WTC11 (cell line): Measurements from ENCODE around the gene CCL13.

Experiments
- CREB1 ChIP-seq: sonication (generic); formaldehyde crosslinking; IDR thresholded peaks from 2 replicates; pipeline ENCODE4 v1.8.0; 2023; ENCODE audit warnings: mild to moderate bottlenecking, missing genetic modification reagents
- ESRRA ChIP-seq: sonication (generic); formaldehyde crosslinking; IDR thresholded peaks from 2 replicates; pipeline ENCODE4 v1.8.1; 2022; ENCODE audit warnings: mild to moderate bottlenecking, missing genetic modification reagents, borderline replicate concordance
- IRF2 ChIP-seq: sonication (generic); formaldehyde crosslinking; IDR thresholded peaks from 2 replicates; pipeline ENCODE4 v1.8.0; 2022; ENCODE audit warnings: low read depth, missing genetic modification reagents, borderline replicate concordance
- RELA ChIP-seq: sonication (generic); formaldehyde crosslinking; IDR thresholded peaks from 2 replicates; pipeline ENCODE4 v1.8.1; 2022; ENCODE audit warnings: missing genetic modification reagents, mild to moderate bottlenecking, borderline replicate concordance
- SMAD3 ChIP-seq: sonication (generic); formaldehyde crosslinking; IDR thresholded peaks from 2 replicates; pipeline ENCODE4 v1.8.0; 2022; ENCODE audit warnings: missing genetic modification reagents, mild to moderate bottlenecking, borderline replicate concordance
- SP1 ChIP-seq: sonication (generic); formaldehyde crosslinking; conservative IDR thresholded peaks from 2 replicates; pipeline ENCODE4 v1.8.1; 2022; ENCODE audit warnings: missing genetic modification reagents
- TEAD4 ChIP-seq: sonication (generic); formaldehyde crosslinking; IDR thresholded peaks from 2 replicates; pipeline ENCODE4 v1.8.0; 2022; ENCODE audit warnings: mild to moderate bottlenecking, missing genetic modification reagents
- USF2 ChIP-seq: sonication (generic); formaldehyde crosslinking; IDR thresholded peaks from 2 replicates; pipeline ENCODE4 v1.8.1; 2023; ENCODE audit warnings: mild to moderate bottlenecking, missing genetic modification reagents, moderate library complexity
- ZBTB21 ChIP-seq: sonication (generic); formaldehyde crosslinking; IDR thresholded peaks from 2 replicates; pipeline ENCODE4 v1.8.1; 2023; ENCODE audit warnings: mild to moderate bottlenecking, missing genetic modification reagents, borderline replicate concordance
- ZNF232 ChIP-seq: sonication (generic); formaldehyde crosslinking; IDR thresholded peaks from 2 replicates; pipeline ENCODE4 v1.8.0; 2022; ENCODE audit warnings: mild to moderate bottlenecking, missing genetic modification reagents
- ZNF396 ChIP-seq: fragments of 250-450 bp; sonication (Bioruptor Pico); IDR thresholded peaks from 2 replicates; pipeline ENCODE4 v1.8.0; 2021; ENCODE audit warnings: mild to moderate bottlenecking, moderate library complexity, borderline replicate concordance
- ZNF416 ChIP-seq: fragments of 250-450 bp; sonication (Bioruptor Pico); IDR thresholded peaks from 2 replicates; pipeline ENCODE4 v1.9.0; 2021; ENCODE audit warnings: mild to moderate bottlenecking, inconsistent platforms
- TF ChIP-seq, protein P1 (sequence below): fragments of 200-600 bp; IDR thresholded peaks from 2 replicates; pipeline ENCODE4 v1.8.0; 2022; ENCODE audit warnings: antibody characterized with exemption
- TF ChIP-seq, protein P2 (sequence below): sonication (generic); formaldehyde crosslinking; IDR thresholded peaks from 2 replicates; pipeline ENCODE4 v1.8.1; 2022; ENCODE audit warnings: low read depth, missing genetic modification reagents, borderline replicate concordance

DNA sequence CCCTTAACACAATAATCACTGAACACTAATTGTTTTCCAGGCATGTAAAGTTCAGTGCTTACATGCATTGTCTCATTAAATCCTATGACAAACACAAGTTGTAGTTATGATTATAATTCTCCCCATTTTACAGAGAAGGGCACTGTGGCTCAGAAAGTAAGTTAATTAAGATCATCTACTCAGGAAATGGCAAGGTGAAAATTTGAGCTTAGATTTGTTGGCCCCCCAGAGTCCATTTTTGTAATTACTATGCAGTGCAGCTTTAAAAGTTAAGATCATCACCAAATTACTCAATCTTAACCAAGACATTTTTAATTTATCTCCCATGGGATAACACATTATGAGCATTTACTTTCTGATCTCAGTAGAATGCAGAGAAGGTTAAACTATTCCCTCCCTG, 41.0 kb downstream of the CCL13 start:
- TF ChIP-seq, protein P1, sequence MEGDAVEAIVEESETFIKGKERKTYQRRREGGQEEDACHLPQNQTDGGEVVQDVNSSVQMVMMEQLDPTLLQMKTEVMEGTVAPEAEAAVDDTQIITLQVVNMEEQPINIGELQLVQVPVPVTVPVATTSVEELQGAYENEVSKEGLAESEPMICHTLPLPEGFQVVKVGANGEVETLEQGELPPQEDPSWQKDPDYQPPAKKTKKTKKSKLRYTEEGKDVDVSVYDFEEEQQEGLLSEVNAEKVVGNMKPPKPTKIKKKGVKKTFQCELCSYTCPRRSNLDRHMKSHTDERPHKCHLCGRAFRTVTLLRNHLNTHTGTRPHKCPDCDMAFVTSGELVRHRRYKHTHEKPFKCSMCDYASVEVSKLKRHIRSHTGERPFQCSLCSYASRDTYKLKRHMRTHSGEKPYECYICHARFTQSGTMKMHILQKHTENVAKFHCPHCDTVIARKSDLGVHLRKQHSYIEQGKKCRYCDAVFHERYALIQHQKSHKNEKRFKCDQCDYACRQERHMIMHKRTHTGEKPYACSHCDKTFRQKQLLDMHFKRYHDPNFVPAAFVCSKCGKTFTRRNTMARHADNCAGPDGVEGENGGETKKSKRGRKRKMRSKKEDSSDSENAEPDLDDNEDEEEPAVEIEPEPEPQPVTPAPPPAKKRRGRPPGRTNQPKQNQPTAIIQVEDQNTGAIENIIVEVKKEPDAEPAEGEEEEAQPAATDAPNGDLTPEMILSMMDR, result no peak
- no peak for TF ChIP-seq ZBTB21
- TF ChIP-seq SMAD3, result no peak
- no peak for TF ChIP-seq USF2 (CRISPR knock-in tag)
- TF ChIP-seq ZNF396, result no peak
- TF ChIP-seq IRF2, result no peak
- no peak for TF ChIP-seq SP1
- TF ChIP-seq ZNF416 (CRISPR knock-in tag), result no peak
- TF ChIP-seq ZNF232 (CRISPR knock-in tag), result no peak
- TF ChIP-seq CREB1 (CRISPR knock-in tag), result no peak
- TF ChIP-seq TEAD4 (CRISPR knock-in tag), result no peak
- no peak for TF ChIP-seq RELA (CRISPR knock-in tag)
- TF ChIP-seq, protein P2, sequence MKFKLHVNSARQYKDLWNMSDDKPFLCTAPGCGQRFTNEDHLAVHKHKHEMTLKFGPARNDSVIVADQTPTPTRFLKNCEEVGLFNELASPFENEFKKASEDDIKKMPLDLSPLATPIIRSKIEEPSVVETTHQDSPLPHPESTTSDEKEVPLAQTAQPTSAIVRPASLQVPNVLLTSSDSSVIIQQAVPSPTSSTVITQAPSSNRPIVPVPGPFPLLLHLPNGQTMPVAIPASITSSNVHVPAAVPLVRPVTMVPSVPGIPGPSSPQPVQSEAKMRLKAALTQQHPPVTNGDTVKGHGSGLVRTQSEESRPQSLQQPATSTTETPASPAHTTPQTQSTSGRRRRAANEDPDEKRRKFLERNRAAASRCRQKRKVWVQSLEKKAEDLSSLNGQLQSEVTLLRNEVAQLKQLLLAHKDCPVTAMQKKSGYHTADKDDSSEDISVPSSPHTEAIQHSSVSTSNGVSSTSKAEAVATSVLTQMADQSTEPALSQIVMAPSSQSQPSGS (CRISPR knock-in tag), result no peak
- no peak for TF ChIP-seq ESRRA (CRISPR knock-in tag)
